ENCODE results near the gene PPP1R3E.

GRCh38 chr14:23326491-23327332, 24.1 kb upstream of the PPP1R3E start:
- TF ChIP-seq CTCF (conservative IDR thresholded peaks at IDR 0.05 in 1 of 2, IDR thresholded peaks at IDR 0.05 in 1 of 2; ENCODE audit: low read depth in 1 of 2, low read length in 2 of 2) (no peak), EZH2 (IDR thresholded peaks at IDR 0.05; ENCODE audit: low read length, missing control alignments) (no peak)

Data from fibroblast of lung (primary cell).